ENCODE data around the gene ZNF561.

ZNF561 gene

DNA sequence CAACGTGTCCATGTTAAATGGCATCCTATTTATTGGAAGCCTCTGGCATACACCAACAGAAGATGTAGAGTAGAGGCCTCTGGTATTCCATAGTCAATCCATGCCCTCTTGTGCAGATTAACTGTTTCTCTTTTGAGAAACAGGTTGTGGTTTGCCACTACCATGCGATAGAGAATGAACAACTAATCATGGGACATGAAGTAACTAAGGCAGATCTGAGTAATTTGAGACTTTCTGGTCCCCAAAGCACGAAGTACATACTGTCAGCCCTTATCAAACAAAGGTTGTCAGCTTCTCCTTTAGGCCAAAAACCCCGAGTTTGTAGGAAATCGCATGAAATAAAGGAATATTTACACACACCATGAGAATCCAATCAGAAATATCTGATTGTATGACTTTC lies 40.3 kb downstream of the ZNF561 start:
- DNase-seq (ENCODE audit: low read depth, low spot score), result no peak

DNA sequence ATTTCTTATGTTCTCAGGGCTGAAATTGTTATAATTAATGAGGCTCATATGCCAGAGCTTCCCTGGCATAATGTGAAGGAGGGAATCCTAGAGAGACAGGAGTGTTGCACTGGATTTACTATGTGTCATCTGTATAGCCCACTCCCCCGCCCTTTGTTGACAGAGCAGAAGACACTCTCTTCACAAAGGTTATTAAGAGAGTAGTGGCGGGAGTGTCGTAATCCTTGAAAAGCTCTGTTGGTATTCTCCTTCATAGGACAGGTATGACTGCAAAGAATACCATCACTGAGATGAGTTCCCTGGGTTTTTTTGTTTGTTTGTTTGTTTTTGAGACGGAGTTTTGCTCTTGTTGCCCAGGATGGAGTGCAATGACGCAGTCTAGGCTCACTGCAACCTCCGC lies 50.8 kb downstream of the ZNF561 start:
- DNase-seq (ENCODE audit: low read depth, low spot score), result no peak

- no peak for DNase-seq (ENCODE audit: low read depth, low spot score)
These were observed 54.3 kb downstream of the ZNF561 start for GRCh38 chr19:9566729-9567128.

DNA sequence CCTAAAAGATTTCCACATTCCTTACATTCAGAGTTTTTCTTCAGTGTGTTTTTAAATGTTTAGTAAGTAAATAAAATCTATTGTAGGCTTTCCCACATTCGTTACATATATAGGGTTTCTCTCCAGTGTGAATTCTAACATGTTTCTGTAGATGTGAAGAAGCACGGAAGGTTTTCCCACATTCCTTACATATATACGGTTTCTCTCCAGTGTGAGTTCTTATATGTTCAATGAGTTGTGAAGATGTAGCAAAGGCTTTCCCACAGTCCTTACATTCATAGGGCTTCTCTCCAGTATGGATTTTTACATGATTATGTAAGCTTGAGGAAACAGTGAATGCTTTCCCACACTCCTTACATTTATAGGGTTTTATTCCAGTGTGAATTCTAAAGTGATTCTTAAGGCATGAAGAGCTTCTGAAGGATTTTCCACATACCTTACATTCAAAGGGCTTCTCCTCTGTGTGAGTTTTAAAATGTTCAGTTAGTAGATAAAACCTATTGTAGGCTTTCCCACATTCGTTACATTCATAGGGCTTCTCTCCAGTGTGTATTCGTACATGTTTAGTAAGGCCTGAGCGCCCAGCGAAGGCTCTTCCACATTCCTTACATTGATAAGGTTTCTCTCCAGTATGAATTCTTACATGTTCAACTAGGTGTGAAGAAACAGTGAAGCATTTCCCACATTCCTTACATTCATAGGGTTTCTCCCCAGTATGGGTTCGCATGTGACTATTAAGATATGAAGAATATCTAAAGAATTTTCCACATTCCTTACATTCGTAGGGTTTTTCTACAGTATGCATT lies 54.9 kb downstream of the ZNF561 start:
- no peak for DNase-seq (ENCODE audit: low read depth, low spot score)

Measured in smooth muscle cell of the brain vasculature (primary cell).